ENCODE results near the gene SDK2. TPM values are rescaled to one million over a fixed set of nuclear protein-coding genes. Genes with fewer than 3 reads are reported as not detected.

SDK2 gene
- total and polyA plus RNA-seq, 2 of the 8 experiments (the other 6 are each of a cell fraction or from before 2014, with no cell fraction given) = 3.9 to 4.1 TPM

DNA sequence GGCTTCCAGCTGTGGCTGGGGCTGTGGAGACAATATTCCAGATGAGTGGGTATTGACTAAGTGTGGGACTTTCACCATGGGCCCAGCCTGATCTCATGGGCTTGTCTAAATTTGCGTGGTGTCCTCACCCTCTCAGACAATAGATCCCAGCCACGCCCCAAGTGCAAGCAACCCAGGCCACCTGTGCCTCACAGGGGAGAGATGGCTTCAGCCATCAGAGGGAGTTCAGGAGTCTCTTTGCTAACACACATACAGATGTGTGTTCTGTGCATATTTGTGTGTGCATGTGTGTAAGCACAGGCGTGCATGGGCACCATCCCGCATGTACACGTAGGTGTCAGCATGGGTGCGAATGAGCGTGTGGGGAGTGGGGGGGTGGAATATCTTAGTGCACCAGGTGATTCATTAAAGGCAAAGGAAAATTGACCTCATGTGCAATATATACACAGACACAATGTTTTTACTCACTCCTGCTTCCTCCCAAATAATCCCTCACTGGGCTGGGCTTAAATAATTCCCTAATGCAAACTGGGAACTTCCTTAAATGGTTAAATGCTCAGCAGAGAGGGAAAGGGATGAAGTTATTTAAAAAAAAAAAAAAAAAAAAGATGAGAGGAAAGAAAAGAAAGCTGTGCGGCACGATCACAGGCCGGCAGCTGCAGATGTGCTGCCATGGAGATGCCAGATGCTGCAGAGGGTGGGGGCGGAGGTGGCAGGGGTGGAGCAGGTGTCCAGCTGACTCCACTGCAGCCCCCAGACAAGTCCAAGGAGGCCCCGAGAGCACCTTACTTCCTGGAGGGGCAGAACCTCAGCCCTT lies 308.4 kb downstream of the SDK2 start (continued):
- TF ChIP-seq RAD21 (IDR thresholded peaks at IDR 0.05 in 1 of 2, conservative IDR thresholded peaks at IDR 0.05 in 1 of 2; ENCODE audit: low read depth in 2 of 2, low read length in 2 of 2) = no peak
- no peak for TF ChIP-seq GTF2F1 (IDR thresholded peaks at IDR 0.05; ENCODE audit: borderline replicate concordance, low read depth, low read length)
- no peak for TF ChIP-seq SIN3A (conservative IDR thresholded peaks at IDR 0.05 in 1 of 2, IDR thresholded peaks at IDR 0.05 in 1 of 2; ENCODE audit: low read depth in 1 of 2, low read length in 2 of 2)
- TF ChIP-seq FOSL1 (IDR thresholded peaks at IDR 0.05; ENCODE audit: insufficient read depth, low read depth, low read length) = no peak
- TF ChIP-seq, protein P1, sequence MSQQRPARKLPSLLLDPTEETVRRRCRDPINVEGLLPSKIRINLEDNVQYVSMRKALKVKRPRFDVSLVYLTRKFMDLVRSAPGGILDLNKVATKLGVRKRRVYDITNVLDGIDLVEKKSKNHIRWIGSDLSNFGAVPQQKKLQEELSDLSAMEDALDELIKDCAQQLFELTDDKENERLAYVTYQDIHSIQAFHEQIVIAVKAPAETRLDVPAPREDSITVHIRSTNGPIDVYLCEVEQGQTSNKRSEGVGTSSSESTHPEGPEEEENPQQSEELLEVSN (IDR thresholded peaks at IDR 0.05) = no peak
- no peak for TF ChIP-seq POLR2A (IDR thresholded peaks at IDR 0.05; ENCODE audit: control extremely low read depth in 1 of 2, low read depth in 2 of 2, low read length in 2 of 2)
- TF ChIP-seq RNF2 (IDR thresholded peaks at IDR 0.05; ENCODE audit: borderline replicate concordance, low read depth, low read length, missing control alignments, poor library complexity, severe bottlenecking) = no peak
